Naive B cell (primary cell): ENCODE measurements around the gene RGS8. TPM values are rescaled to one million over a fixed set of nuclear protein-coding genes. Genes with fewer than 3 reads are reported as not detected.

Experiments used
- ATAC-seq, 2 donors: fragments of 150-1000 bp; cut with Tn5 transposase; 2 replicates each; pipeline ENCODE4 v1.10.0; 2021; ENCODE audit warnings: low read depth in 2 of 2, mild to moderate bottlenecking in 2 of 2, moderate library complexity in 2 of 2
- DNase-seq: peaks from one replicate; pipeline ENCODE4 v3.0.0; 2022
- H3K27ac Mint-ChIP-seq, 6 donors: one replicate each; pipeline ENCODE4 v1.8.0; 2020 to 2022; ENCODE audit warnings: mild to moderate bottlenecking in 6 of 6, mixed read lengths in 6 of 6, moderate library complexity in 5 of 6, inconsistent platforms in 2 of 6
- H3K27me3 Mint-ChIP-seq, 3 donors: one replicate each; pipeline ENCODE4 v1.8.0; 2021 to 2022; ENCODE audit warnings: mixed read lengths in 3 of 3, mild to moderate bottlenecking in 1 of 3
- H3K36me3 Mint-ChIP-seq, 2 donors: one replicate each; pipeline ENCODE4 v1.8.0; 2020 to 2022; ENCODE audit warnings: mixed read lengths in 2 of 2, inconsistent platforms in 1 of 2, mild to moderate bottlenecking in 1 of 2
- H3K4me1 Mint-ChIP-seq, 3 donors: one replicate each; pipeline ENCODE4 v1.8.0; 2020 to 2022; ENCODE audit warnings: mixed read lengths in 3 of 3, inconsistent platforms in 1 of 3, mild to moderate bottlenecking in 1 of 3, moderate library complexity in 1 of 3
- H3K4me3 Mint-ChIP-seq, 8 donors: one replicate each; pipeline ENCODE4 v1.8.0; 2020 to 2022; ENCODE audit warnings: mild to moderate bottlenecking in 8 of 8, mixed read lengths in 8 of 8, moderate library complexity in 8 of 8, inconsistent platforms in 2 of 8
- H3K9me3 Mint-ChIP-seq, 7 donors: one replicate each; pipeline ENCODE4 v1.8.0; 2020 to 2022; ENCODE audit warnings: mixed read lengths in 7 of 7, mild to moderate bottlenecking in 5 of 7, inconsistent platforms in 2 of 7, moderate library complexity in 1 of 7
- polyA plus RNA-seq, 6 donors: library from polyadenylated mRNA; unstranded; fragments of 300-500 nt; fragmentation: Illumina TruSeq; gene quantifications; one replicate each; pipeline ENCODE4 v1.2.3, GENCODE V29; 2021; ENCODE audit warnings: low read depth in 6 of 6

Gene RGS8
- polyA plus RNA-seq, 6 donors from 2014 or later, result not detected

GRCh38 chr1:182656842-182657397 lies 27.5 kb downstream of the RGS8 start:
- peaks cover 17 to 27% (median 19%) of the 10 kb centered on the region in 3 donors for H3K27me3 Mint-ChIP-seq
- H3K9me3 Mint-ChIP-seq, result no peaks in the 10 kb centered on the region
- DNase-seq (no peak), ATAC-seq (no peak)
- no peaks in the 10 kb centered on the region for H3K4me1 Mint-ChIP-seq
- peak overlapping the region in 1 of 8 donors; percentile 3 for H3K4me3 Mint-ChIP-seq
- H3K27ac Mint-ChIP-seq, result peak overlapping the region in 2 of 6 donors; percentile 6 to 55
- no peaks in the 10 kb centered on the region for H3K36me3 Mint-ChIP-seq

GRCh38 chr1:182653986-182654385 lies 30.4 kb downstream of the RGS8 start:
- Mint-ChIP-seq H3K4me1 (peaks cover 0 to 9% (median 0%) of the 10 kb centered on the region in 3 donors), H3K27ac (no peak overlapping the region), H3K4me3 (no peak overlapping the region), H3K36me3 (no peaks in the 10 kb centered on the region), H3K9me3 (no peaks in the 10 kb centered on the region), H3K27me3 (peaks cover 10 to 19% (median 11%) of the 10 kb centered on the region in 3 donors)
- DNase-seq, result no peak
- no peak for ATAC-seq

GRCh38 chr1:182652933-182653332 lies 31.5 kb downstream of the RGS8 start:
- DNase-seq, result no peak
- Mint-ChIP-seq H3K36me3 (no peaks in the 10 kb centered on the region), H3K4me3 (no peak overlapping the region), H3K4me1 (peaks cover 0 to 16% (median 0%) of the 10 kb centered on the region in 3 donors), H3K9me3 (no peaks in the 10 kb centered on the region), H3K27ac (no peak overlapping the region), H3K27me3 (peaks cover 5 to 18% (median 11%) of the 10 kb centered on the region in 3 donors)
- no peak for ATAC-seq

GRCh38 chr1:182651339-182651724 lies 33.1 kb downstream of the RGS8 start:
- ATAC-seq (no peak), DNase-seq (no peak)
- Mint-ChIP-seq H3K36me3 (no peaks in the 10 kb centered on the region), H3K4me3 (no peak overlapping the region), H3K27ac (peak overlapping the region in 1 of 6 donors; percentile 45), H3K9me3 (no peaks in the 10 kb centered on the region), H3K4me1 (peaks cover 0 to 16% (median 0%) of the 10 kb centered on the region in 3 donors), H3K27me3 (peaks cover 0 to 8% (median 4%) of the 10 kb centered on the region in 3 donors)

GRCh38 chr1:182650678-182651338 lies 33.6 kb downstream of the RGS8 start:
- Mint-ChIP-seq H3K9me3 (no peaks in the 10 kb centered on the region), H3K36me3 (no peaks in the 10 kb centered on the region), H3K27me3 (peaks cover 0 to 12% (median 4%) of the 10 kb centered on the region in 3 donors), H3K4me3 (no peak overlapping the region), H3K4me1 (peaks cover 0 to 16% (median 0%) of the 10 kb centered on the region in 3 donors), H3K27ac (peak overlapping the region in 1 of 6 donors; percentile 45)
- DNase-seq (no peak), ATAC-seq (peak in 1 of 2 donors; percentile 43)

GRCh38 chr1:182649041-182649440 lies 35.3 kb downstream of the RGS8 start:
- Mint-ChIP-seq H3K27ac (no peak overlapping the region), H3K4me3 (no peak overlapping the region), H3K27me3 (peaks cover 0 to 17% (median 4%) of the 10 kb centered on the region in 3 donors), H3K9me3 (no peaks in the 10 kb centered on the region), H3K4me1 (peaks cover 8 to 26% (median 12%) of the 10 kb centered on the region in 3 donors), H3K36me3 (no peaks in the 10 kb centered on the region)
- DNase-seq (no peak), ATAC-seq (no peak)

- peaks cover 8 to 29% (median 12%) of the 10 kb centered on the region in 3 donors for H3K4me1 Mint-ChIP-seq
- DNase-seq (no peak), ATAC-seq (no peak)
- H3K27me3 Mint-ChIP-seq, result peaks cover 4 to 22% (median 8%) of the 10 kb centered on the region in 3 donors
- H3K36me3 Mint-ChIP-seq, result peaks cover 0 to 7% of the 10 kb centered on the region in 2 donors
- H3K9me3 Mint-ChIP-seq, result peaks cover 0 to 3% (median 0%) of the 10 kb centered on the region in 7 donors
- no peak overlapping the region for H3K4me3 Mint-ChIP-seq
- no peak overlapping the region for H3K27ac Mint-ChIP-seq
Observed at GRCh38 chr1:182646739-182647138, 37.6 kb downstream of the RGS8 start.

GRCh38 chr1:182644886-182645285 lies 39.5 kb downstream of the RGS8 start:
- Mint-ChIP-seq H3K27ac (peak overlapping the region in 3 of 6 donors; percentile 15 to 52 (median 21)), H3K4me1 (peaks cover 8 to 21% (median 12%) of the 10 kb centered on the region in 3 donors), H3K4me3 (peak overlapping the region in 1 of 8 donors; percentile 33), H3K9me3 (peaks cover 0 to 3% (median 0%) of the 10 kb centered on the region in 7 donors), H3K27me3 (peaks cover 4 to 25% (median 8%) of the 10 kb centered on the region in 3 donors), H3K36me3 (peaks cover 0 to 7% of the 10 kb centered on the region in 2 donors)
- DNase-seq (peak; percentile 45), ATAC-seq (peak; percentile 95 to 96)

GRCh38 chr1:182643699-182644098 lies 40.7 kb downstream of the RGS8 start:
- Mint-ChIP-seq H3K4me3 (no peak overlapping the region), H3K36me3 (peaks cover 0 to 7% of the 10 kb centered on the region in 2 donors), H3K27ac (peak overlapping the region in 1 of 6 donors; percentile 59), H3K4me1 (peaks cover 8 to 18% (median 12%) of the 10 kb centered on the region in 3 donors), H3K9me3 (peaks cover 0 to 3% (median 0%) of the 10 kb centered on the region in 7 donors), H3K27me3 (peaks cover 4 to 32% (median 8%) of the 10 kb centered on the region in 3 donors)
- ATAC-seq, result no peak
- DNase-seq, result no peak

- peaks cover 4 to 29% (median 8%) of the 10 kb centered on the region in 3 donors for H3K27me3 Mint-ChIP-seq
- peaks cover 8 to 13% (median 12%) of the 10 kb centered on the region in 3 donors for H3K4me1 Mint-ChIP-seq
- DNase-seq, result no peak
- H3K36me3 Mint-ChIP-seq, result peaks cover 0 to 7% of the 10 kb centered on the region in 2 donors
- no peak overlapping the region for H3K27ac Mint-ChIP-seq
- peaks cover 0 to 3% (median 0%) of the 10 kb centered on the region in 7 donors for H3K9me3 Mint-ChIP-seq
- H3K4me3 Mint-ChIP-seq, result no peak overlapping the region
- no peak for ATAC-seq
Observed at GRCh38 chr1:182642461-182642860, 41.9 kb downstream of the RGS8 start.

GRCh38 chr1:182641561-182641960 lies 42.8 kb downstream of the RGS8 start:
- peaks cover 0 to 7% of the 10 kb centered on the region in 2 donors for H3K36me3 Mint-ChIP-seq
- ATAC-seq, result no peak
- peaks cover 8 to 13% (median 12%) of the 10 kb centered on the region in 3 donors for H3K4me1 Mint-ChIP-seq

GRCh38 chr1:182639330-182639729 lies 45.1 kb downstream of the RGS8 start:
- no peak for DNase-seq
- Mint-ChIP-seq H3K9me3 (peaks cover 0 to 3% (median 0%) of the 10 kb centered on the region in 7 donors), H3K36me3 (peaks cover 0 to 7% of the 10 kb centered on the region in 2 donors), H3K4me1 (peaks cover 1 to 5% (median 3%) of the 10 kb centered on the region in 3 donors), H3K27me3 (peaks cover 0 to 15% (median 8%) of the 10 kb centered on the region in 3 donors), H3K4me3 (no peak overlapping the region), H3K27ac (peak overlapping the region in 1 of 6 donors; percentile 27)
- ATAC-seq, result no peak

More at GRCh38 chr1:182641561-182641960, 42.8 kb downstream of the RGS8 start:
- H3K4me3 Mint-ChIP-seq, result no peak overlapping the region
- H3K27ac Mint-ChIP-seq, result no peak overlapping the region
- H3K27me3 Mint-ChIP-seq, result peaks cover 0 to 25% (median 8%) of the 10 kb centered on the region in 3 donors
- DNase-seq, result no peak
- peaks cover 0 to 3% (median 0%) of the 10 kb centered on the region in 7 donors for H3K9me3 Mint-ChIP-seq

- no peak for ATAC-seq
- Mint-ChIP-seq H3K4me3 (no peak overlapping the region), H3K36me3 (peaks cover 0 to 4% of the 10 kb centered on the region in 2 donors), H3K27ac (no peak overlapping the region), H3K9me3 (peaks cover 0 to under 1% (median 0%) of the 10 kb centered on the region in 7 donors), H3K27me3 (peaks cover 0 to 10% (median 4%) of the 10 kb centered on the region in 3 donors), H3K4me1 (peaks cover 17 to 18% (median 17%) of the 10 kb centered on the region in 3 donors)
- DNase-seq, result no peak
Observed at GRCh38 chr1:182637769-182638168, 46.6 kb downstream of the RGS8 start.
